ENCODE measurements around the gene IL1RAP.

The IL1RAP gene

DNA sequence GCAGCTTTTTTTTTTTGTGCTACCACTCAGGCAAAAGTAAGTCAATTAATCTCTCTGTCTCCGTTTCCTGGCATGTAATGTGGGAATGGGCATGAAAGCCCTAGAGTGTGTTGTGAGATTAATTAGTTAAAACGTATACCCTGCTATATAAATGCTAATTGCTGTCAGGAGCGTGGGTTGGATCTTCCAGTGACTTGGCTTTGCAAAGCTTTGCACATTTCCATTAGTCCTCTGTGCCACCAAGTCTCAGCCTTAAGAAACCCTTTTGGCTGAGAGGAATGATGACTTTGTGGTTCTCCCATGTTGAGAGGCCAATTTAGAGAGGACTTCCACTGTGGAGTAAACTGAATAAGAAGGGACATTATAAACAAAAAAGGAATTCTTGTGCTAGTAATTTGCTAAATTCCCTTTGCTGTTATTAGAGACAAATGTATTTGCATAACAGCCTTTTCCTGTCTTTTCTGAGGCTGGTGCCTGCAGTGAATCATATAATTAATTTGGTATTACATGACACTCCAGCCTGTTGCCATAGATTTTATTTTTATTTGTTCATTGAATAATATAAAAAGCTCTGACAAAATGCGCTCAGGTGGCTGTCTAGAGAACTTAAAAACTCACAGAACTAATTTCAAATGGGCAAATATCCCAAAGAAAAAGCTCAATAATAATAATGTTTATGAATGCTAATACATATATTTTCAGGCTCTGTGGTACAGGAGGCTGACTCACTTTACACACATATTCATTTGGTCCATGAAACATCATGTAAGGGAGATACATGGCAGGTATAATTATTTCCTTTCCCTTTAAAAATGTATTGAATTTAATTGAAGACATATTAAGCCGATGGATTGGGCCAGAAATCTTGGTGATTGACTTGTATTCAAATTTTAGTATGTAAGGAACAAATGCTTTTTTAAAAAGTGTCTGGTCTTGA, 82.7 kb downstream of the IL1RAP start:
- in situ Hi-C loops (cut with HindIII; ENCODE audit: low pct_ligation_motif_present, low sequenced_read_pairs) = no loop called here
- Histone ChIP-seq H3K36me3 (replicated peaks) (no peaks in the 10 kb centered on the region), H3K27me3 (replicated peaks) (no peaks in the 10 kb centered on the region), H3K27ac (no peak overlapping the region), H3K4me3 (ENCODE audit: low read depth, low read length) (no peak overlapping the region)
- TF ChIP-seq, protein P1, sequence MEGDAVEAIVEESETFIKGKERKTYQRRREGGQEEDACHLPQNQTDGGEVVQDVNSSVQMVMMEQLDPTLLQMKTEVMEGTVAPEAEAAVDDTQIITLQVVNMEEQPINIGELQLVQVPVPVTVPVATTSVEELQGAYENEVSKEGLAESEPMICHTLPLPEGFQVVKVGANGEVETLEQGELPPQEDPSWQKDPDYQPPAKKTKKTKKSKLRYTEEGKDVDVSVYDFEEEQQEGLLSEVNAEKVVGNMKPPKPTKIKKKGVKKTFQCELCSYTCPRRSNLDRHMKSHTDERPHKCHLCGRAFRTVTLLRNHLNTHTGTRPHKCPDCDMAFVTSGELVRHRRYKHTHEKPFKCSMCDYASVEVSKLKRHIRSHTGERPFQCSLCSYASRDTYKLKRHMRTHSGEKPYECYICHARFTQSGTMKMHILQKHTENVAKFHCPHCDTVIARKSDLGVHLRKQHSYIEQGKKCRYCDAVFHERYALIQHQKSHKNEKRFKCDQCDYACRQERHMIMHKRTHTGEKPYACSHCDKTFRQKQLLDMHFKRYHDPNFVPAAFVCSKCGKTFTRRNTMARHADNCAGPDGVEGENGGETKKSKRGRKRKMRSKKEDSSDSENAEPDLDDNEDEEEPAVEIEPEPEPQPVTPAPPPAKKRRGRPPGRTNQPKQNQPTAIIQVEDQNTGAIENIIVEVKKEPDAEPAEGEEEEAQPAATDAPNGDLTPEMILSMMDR (IDR thresholded peaks at IDR 0.05; ENCODE audit: low read depth, low read length, missing control alignments) = no peak
- DNase-seq = no peak

DNA sequence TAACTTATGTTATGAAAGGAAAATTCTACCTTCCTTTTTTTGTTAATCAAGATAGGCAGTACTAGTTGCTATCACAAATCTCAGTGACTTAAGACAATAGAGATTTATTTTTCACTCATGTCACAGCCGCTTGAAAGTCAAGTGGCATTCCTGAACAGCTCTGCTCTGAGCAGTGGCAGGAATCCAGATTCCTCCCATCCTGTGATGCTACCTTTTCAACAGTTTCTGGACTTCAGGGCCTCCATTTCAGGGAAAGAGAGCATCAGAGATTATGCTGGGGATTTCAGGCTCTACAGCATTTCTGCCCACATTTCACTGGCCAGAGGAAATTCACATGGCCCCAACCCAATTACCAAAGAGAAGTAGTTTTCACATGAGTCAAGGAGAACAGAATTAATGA, 83.4 kb downstream of the IL1RAP start:
- in situ Hi-C loops (cut with HindIII; ENCODE audit: low pct_ligation_motif_present, low sequenced_read_pairs) = no loop called here
- H3K36me3 ChIP-seq (replicated peaks) = no peaks in the 10 kb centered on the region
- no peaks in the 10 kb centered on the region for H3K27me3 ChIP-seq (replicated peaks)
- H3K4me3 ChIP-seq (ENCODE audit: low read depth, low read length) = no peak overlapping the region
- DNase-seq = no peak
- H3K27ac ChIP-seq = no peak overlapping the region
- TF ChIP-seq, protein P1 (IDR thresholded peaks at IDR 0.05; ENCODE audit: low read depth, low read length, missing control alignments) = no peak

DNA sequence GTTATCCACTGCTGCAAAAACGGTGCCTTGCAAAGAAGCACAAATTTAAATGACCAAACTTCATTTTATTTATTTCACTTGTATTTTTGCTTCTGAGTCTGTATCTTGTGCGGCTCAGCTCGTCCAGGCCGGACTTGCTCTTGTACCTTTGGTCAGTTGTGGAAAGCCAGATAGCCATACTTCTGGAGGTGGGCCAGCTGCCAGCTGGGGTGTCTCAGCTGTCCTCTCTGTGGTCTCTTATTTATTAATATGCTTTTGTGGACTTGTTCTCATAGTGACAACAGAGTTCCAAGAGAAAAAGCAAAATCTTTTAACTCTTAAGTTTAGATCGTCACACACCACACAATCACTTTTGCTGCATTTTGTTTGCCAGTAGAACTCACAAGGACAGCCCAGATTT, 87.7 kb downstream of the IL1RAP start:
- Histone ChIP-seq H3K27me3 (replicated peaks) (no peaks in the 10 kb centered on the region), H3K36me3 (replicated peaks) (no peaks in the 10 kb centered on the region), H3K4me3 (ENCODE audit: low read depth, low read length) (no peak overlapping the region), H3K27ac (no peak overlapping the region)
- in situ Hi-C loops (cut with HindIII; ENCODE audit: low pct_ligation_motif_present, low sequenced_read_pairs) = no loop called here
- DNase-seq = no peak
- TF ChIP-seq, protein P1 (IDR thresholded peaks at IDR 0.05; ENCODE audit: low read depth, low read length, missing control alignments) = no peak

DNA sequence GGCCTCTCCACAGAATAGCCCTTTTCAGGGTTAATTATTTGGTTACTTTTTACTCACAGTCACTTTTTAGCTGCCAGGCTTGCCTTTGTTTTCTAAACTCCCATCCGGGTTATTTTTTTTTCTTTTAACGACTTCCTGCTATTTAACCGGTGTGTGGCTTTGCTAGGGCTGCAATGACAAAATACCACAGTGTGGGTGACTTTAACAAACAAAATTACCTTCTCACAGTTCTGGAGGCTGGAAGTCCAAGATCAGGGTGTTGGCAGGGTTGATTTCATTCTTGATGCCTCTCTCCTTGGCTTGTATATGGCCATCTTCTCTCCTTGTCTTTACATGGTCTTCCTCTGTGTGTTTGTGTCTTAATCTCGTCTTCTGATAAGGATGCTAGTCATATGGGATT, 91.5 kb downstream of the IL1RAP start:
- no peaks in the 10 kb centered on the region for H3K36me3 ChIP-seq (replicated peaks)
- TF ChIP-seq, protein P1 (IDR thresholded peaks at IDR 0.05; ENCODE audit: low read depth, low read length, missing control alignments) = no peak
- H3K27me3 ChIP-seq (replicated peaks) = no peaks in the 10 kb centered on the region
- no peak overlapping the region for H3K4me3 ChIP-seq (ENCODE audit: low read depth, low read length)
- H3K27ac ChIP-seq = no peak overlapping the region
- in situ Hi-C loops (cut with HindIII; ENCODE audit: low pct_ligation_motif_present, low sequenced_read_pairs) = no loop called here
- DNase-seq = no peak

DNA sequence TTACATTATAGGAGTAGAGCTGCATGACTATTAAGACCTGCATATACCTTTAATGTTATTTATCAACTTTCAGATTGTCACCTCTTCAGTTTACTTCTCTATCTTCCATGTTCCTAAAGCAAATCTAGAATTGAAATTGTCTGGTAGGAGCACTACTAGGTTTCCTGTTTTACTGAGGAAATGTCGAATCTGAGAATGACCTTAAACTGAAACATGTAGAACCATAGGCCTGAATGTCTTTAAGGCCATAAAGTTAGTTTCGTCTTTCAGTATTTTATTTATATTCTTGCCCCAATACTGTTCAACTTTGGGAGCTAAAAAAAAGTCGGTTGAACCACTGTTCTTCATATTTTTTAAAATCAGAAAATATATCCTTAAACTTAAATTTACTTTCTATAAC, 92.7 kb downstream of the IL1RAP start:
- no peaks in the 10 kb centered on the region for H3K36me3 ChIP-seq (replicated peaks)
- no peak overlapping the region for H3K27ac ChIP-seq
- DNase-seq = no peak
- H3K27me3 ChIP-seq (replicated peaks) = no peaks in the 10 kb centered on the region
- TF ChIP-seq, protein P1 (IDR thresholded peaks at IDR 0.05; ENCODE audit: low read depth, low read length, missing control alignments) = no peak
- in situ Hi-C loops (cut with HindIII; ENCODE audit: low pct_ligation_motif_present, low sequenced_read_pairs) = no loop called here
- H3K4me3 ChIP-seq (ENCODE audit: low read depth, low read length) = no peak overlapping the region

All from brain microvascular endothelial cell (primary cell).